Measurements from ENCODE around the gene TYSND1. TPM values are rescaled to one million over a fixed set of nuclear protein-coding genes. Genes with fewer than 3 reads are reported as not detected.
A peak's percentile ranks its signal among the peaks of the same experiment; 100 is the strongest.

The TYSND1 gene
- total and polyA plus RNA-seq, 2 of the 13 experiments (the other 11 are each of a cell fraction or from before 2014, with no cell fraction given), result 3.3 to 8.9 TPM

GRCh38 chr10:70130878-70131559 is 15.5 kb downstream of the TYSND1 start (continued):
- TF ChIP-seq RFXAP (CRISPR knock-in tag; IDR thresholded peaks at IDR 0.05; ENCODE audit: borderline replicate concordance) (peak; percentile 59; the same call in 1 of the 2 replicates), TARDBP (CRISPR knock-in tag; IDR thresholded peaks at IDR 0.05) (0 out of 2 replicates have a peak, but pooled peaks have one; percentile 28), NR2C2 (CRISPR knock-in tag; IDR thresholded peaks at IDR 0.05; ENCODE audit: borderline replicate concordance) (no peak), ZFX (CRISPR knock-in tag; IDR thresholded peaks at IDR 0.05; ENCODE audit: low read depth) (no peak), HOXA3 (CRISPR knock-in tag; IDR thresholded peaks at IDR 0.05) (peak; percentile 35; the same call in 1 of the 2 replicates), YEATS4 (CRISPR knock-in tag; IDR thresholded peaks at IDR 0.05; ENCODE audit: borderline replicate concordance) (peak; percentile 56; the same call in 1 of the 2 replicates), RELA (CRISPR knock-in tag; IDR thresholded peaks at IDR 0.05) (no peak), CHD4 (IDR thresholded peaks at IDR 0.05; ENCODE audit: borderline replicate concordance, low read length) (no peak), ZNF543 (CRISPR knock-in tag; IDR thresholded peaks at IDR 0.05) (no peak), MXI1 (IDR thresholded peaks at IDR 0.05; ENCODE audit: borderline replicate concordance, low read depth, low read length) (no peak), CREM (IDR thresholded peaks at IDR 0.05) (peak; percentile 52; the same call in 1 of the 2 replicates), CREM (CRISPR knock-in tag; IDR thresholded peaks at IDR 0.05) (no peak), ZBTB21 (CRISPR knock-in tag; IDR thresholded peaks at IDR 0.05) (peak; percentile 54; the same call in 1 of the 2 replicates), ELF1 (CRISPR knock-in tag; IDR thresholded peaks at IDR 0.05) (peak; percentile 70), SOX5 (CRISPR knock-in tag; IDR thresholded peaks at IDR 0.05; ENCODE audit: borderline replicate concordance) (peak; percentile 63), SOX13 (IDR thresholded peaks at IDR 0.05) (no peak), SOX13 (CRISPR knock-in tag; conservative IDR thresholded peaks at IDR 0.05 in 1 of 2, IDR thresholded peaks at IDR 0.05 in 1 of 2) (peak in 1 of 2 experiments; percentile 54; a peak in 2 of 4 replicates), MATR3 (CRISPR knock-in tag; IDR thresholded peaks at IDR 0.05) (no peak), ZNF7 (CRISPR knock-in tag; IDR thresholded peaks at IDR 0.05) (0 out of 2 replicates have a peak, but pooled peaks have one; percentile 36), ZNF292 (CRISPR knock-in tag; IDR thresholded peaks at IDR 0.05; ENCODE audit: borderline replicate concordance, low read depth) (no peak), UBTF (CRISPR knock-in tag; IDR thresholded peaks at IDR 0.05) (peak; percentile 44; the same call in 1 of the 2 replicates)
- TF ChIP-seq, protein P1, sequence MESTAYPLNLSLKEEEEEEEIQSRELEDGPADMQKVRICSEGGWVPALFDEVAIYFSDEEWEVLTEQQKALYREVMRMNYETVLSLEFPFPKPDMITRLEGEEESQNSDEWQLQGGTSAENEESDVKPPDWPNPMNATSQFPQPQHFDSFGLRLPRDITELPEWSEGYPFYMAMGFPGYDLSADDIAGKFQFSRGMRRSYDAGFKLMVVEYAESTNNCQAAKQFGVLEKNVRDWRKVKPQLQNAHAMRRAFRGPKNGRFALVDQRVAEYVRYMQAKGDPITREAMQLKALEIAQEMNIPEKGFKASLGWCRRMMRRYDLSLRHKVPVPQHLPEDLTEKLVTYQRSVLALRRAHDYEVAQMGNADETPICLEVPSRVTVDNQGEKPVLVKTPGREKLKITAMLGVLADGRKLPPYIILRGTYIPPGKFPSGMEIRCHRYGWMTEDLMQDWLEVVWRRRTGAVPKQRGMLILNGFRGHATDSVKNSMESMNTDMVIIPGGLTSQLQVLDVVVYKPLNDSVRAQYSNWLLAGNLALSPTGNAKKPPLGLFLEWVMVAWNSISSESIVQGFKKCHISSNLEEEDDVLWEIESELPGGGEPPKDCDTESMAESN (CRISPR knock-in tag; conservative IDR thresholded peaks at IDR 0.05), result 0 out of 2 replicates have a peak, but pooled peaks have one; percentile 15
- TF ChIP-seq, protein P2, sequence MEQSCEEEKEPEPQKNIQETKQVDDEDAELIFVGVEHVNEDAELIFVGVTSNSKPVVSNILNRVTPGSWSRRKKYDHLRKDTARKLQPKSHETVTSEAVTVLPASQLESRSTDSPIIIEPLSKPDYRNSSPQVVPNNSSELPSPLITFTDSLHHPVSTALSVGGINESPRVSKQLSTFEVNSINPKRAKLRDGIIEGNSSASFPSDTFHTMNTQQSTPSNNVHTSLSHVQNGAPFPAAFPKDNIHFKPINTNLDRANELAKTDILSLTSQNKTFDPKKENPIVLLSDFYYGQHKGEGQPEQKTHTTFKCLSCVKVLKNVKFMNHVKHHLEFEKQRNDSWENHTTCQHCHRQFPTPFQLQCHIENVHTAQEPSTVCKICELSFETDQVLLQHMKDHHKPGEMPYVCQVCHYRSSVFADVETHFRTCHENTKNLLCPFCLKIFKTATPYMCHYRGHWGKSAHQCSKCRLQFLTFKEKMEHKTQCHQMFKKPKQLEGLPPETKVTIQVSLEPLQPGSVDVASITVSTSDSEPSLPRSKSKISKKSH (CRISPR knock-in tag; IDR thresholded peaks at IDR 0.05; ENCODE audit: borderline replicate concordance), result no peak
- TF ChIP-seq, protein P3, sequence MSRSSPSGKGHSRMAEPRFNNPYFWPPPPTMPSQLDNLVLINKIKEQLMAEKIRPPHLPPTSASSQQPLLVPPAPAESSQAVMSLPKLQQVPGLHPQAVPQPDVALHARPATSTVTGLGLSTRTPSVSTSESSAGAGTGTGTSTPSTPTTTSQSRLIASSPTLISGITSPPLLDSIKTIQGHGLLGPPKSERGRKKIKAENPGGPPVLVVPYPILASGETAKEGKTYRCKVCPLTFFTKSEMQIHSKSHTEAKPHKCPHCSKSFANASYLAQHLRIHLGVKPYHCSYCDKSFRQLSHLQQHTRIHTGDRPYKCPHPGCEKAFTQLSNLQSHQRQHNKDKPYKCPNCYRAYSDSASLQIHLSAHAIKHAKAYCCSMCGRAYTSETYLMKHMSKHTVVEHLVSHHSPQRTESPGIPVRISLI (CRISPR knock-in tag; IDR thresholded peaks at IDR 0.05; ENCODE audit: borderline replicate concordance), result no peak

Measured in HepG2 (cell line).